DMS153 treated with DMSO at 0.1 percent for 48 hours (cell line): ENCODE measurements around the gene LDLRAP1.
A peak's percentile ranks its signal among the peaks of the same experiment; 100 is the strongest.
"Not testable (repeated sequence)": the region's sequence is repeated elsewhere in the genome, so short reads cannot be mapped to it uniquely, and the experiment has no call there.

ENCODE experiments used
- DNase-seq: peaks from one replicate; lab custom pipeline; 2025; ENCODE audit not compliant: unreplicated experiment; lab: John Stamatoyannopoulos, UW

LDLRAP1 gene, protein sequence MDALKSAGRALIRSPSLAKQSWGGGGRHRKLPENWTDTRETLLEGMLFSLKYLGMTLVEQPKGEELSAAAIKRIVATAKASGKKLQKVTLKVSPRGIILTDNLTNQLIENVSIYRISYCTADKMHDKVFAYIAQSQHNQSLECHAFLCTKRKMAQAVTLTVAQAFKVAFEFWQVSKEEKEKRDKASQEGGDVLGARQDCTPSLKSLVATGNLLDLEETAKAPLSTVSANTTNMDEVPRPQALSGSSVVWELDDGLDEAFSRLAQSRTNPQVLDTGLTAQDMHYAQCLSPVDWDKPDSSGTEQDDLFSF

DNA sequence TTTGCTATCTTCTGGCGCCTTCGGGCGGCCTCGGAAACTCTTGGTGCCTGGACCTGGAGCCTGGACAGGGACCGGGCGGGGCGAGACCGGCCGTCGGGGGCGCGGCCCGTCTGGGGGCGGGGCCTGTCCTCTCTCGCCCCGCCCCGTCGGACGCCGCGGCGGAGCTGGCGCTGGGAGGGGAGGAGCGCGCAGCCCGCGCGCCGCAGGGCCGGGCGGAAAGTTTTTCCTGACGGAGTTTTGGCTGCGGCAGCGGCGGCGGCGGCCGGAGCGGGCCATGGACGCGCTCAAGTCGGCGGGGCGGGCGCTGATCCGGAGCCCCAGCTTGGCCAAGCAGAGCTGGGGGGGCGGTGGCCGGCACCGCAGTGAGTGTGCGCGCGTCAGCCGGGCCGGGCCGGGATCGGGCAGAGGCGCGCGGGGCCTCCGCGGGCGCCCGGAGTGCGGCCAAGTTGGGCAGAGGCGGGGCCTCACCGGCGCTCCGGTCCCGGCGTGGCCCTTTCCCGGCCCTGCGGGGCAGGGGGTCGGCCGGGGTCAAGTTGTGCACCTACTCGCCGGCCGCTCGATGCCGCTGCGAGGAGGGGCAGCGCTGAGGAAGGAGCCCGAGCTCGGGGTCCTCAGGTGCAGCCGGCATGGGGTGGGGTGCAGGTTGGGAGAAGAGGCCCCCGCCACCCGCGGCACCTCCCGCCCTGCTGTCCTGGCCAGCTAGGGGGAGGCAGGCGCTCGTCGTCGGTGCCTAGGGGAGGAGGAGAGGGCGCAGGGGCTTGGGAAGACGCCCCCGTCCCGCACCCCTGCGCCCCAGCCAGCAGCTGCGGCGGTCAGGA lies at the start of gene LDLRAP1:
Gene LDLRAP1 (plus strand): TSS at position 182 of the 818 bp plus-strand sequence. CDS start 93 bp downstream, at position 275.
- peak; percentile 49 for DNase-seq

DNA sequence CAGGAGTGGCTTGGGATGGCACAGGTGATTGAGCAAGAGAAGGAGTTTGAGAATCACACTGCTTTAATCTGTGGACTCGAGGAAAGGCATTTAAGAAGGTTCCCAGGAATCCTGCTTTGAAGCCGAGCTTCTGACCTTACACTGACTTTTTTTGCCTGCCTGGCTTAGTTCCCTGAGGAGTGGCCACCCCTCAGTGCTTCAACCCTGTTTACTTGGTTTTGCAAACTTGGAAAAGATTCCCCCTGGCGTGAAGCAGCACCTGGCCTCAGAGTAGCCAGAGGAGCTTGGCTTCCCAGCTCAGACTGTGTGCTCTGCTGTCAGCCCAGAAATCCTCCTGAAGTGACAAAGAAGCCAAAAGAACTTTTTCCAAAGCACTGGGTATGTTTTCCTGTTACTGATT lies 48.5 kb upstream of the LDLRAP1 start:
- no peak for DNase-seq

DNA sequence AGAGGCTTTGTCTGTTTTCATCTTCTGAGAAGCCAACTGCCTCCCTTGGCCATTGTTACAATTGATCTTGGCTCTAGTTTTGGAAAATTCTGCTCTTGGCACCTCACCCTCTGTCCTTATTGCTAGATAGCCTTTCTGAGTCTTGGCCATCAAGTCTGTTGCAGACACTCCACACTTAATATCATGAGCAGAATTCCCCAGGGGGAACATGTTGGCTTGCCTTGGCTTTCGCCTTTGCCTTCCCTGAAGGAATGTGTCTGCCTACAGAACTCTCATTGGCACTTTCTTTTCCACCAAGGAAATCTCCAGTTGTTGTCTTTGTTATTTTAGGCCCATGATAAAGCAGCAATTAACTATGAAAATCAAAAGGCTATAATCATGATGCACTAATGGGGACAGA lies 42.7 kb upstream of the LDLRAP1 start:
- DNase-seq, result no peak

DNA sequence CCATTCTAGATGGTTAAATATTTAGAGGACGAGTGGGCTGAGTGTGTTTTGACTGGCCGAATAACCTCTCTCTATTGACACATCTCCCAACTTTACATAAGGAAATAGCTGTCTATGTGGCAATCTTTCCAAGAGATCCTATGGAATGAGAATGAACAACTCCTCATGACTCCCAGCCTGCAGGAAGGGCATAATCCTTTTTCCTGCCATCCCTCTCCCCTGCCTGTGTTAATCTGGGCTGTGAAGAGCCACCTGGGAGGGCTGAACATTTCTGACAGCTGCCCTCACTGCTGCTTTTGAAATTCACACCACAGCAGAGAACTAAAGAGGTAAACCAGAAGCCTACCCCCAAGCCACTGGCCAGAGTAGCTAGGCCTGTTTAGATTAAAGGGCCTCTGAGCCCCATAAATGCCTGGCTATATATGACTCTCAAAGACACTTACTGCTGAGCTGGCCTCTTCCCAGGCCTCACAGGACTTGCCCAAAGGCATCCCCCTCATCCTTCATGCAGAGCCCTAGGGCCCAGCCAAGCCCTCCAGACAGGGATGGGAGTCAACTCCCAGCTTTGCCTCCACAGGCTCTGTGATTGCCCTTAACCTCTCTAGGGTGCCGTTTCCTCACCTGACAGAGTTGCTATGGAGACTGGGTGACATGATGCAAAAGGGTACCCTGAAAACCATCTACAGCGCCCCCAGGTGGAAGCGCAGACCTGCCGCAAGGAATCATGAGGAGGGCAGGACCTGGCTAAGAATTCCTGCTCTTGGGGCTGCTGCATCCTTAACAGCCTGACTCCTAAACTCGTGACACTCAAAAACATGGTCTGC lies 42.0 kb upstream of the LDLRAP1 start:
- no peak for DNase-seq

DNA sequence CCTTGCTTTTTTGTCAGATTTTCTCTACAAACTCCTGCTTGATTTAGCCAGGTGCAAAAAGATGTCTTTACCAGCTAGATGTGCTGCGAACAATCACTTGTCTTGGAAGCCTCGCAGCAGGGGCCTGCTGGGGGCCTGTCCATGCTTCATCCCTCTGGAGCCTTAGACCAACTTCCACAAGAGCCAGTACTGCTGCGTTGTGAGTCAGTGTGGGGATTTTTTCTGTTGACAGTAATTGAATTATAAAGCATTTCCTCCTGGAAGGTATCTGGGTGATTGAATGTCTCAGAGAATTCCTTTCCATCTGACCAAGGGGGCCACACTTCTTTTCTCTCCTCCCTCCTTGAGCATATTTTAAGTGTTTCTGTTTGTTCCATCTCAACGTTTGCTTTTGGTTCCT lies 40.4 kb upstream of the LDLRAP1 start:
- no peak for DNase-seq

DNA sequence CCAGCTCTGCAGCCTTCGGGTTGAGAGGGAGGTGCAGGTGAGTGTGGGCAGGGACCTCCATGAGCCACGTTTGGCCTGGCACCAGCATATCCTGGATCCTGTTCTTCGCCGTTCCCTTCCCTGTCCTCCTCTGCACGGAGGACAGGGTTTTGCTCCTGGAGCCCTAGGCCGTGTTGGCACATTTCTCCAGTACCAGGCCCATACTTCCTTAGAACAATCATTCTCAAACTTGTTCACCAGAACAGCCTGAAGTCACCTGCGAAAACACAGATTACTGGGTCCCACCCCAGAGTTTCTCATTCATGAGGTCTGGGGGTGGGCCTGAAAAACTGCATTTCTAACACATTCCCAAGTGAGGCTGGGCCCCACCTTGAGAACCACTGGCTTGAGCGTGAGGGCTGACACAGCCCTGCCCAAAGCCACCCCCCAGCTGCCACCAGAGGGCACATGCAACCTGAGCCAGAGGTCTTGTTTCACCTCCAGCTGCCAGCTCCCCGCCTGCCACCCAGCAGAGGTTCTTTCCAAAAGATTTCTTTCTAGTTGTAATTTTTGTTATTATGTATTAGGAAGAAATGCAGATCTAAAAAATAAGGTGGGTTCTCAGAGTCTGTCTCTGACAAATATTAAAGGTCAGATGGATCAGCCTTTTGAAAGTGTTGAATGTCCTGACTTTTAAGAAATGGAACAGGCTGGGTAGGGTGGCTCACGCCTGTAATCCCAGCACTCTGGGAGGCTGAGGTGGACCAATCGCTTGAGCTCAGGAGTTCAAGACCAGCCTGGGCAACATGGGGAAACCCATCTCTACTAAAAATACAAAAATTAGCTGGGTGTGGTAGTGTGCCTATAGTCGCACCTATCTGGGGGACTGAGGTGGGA lies 39.6 kb upstream of the LDLRAP1 start:
- peak; percentile 28 for DNase-seq

DNA sequence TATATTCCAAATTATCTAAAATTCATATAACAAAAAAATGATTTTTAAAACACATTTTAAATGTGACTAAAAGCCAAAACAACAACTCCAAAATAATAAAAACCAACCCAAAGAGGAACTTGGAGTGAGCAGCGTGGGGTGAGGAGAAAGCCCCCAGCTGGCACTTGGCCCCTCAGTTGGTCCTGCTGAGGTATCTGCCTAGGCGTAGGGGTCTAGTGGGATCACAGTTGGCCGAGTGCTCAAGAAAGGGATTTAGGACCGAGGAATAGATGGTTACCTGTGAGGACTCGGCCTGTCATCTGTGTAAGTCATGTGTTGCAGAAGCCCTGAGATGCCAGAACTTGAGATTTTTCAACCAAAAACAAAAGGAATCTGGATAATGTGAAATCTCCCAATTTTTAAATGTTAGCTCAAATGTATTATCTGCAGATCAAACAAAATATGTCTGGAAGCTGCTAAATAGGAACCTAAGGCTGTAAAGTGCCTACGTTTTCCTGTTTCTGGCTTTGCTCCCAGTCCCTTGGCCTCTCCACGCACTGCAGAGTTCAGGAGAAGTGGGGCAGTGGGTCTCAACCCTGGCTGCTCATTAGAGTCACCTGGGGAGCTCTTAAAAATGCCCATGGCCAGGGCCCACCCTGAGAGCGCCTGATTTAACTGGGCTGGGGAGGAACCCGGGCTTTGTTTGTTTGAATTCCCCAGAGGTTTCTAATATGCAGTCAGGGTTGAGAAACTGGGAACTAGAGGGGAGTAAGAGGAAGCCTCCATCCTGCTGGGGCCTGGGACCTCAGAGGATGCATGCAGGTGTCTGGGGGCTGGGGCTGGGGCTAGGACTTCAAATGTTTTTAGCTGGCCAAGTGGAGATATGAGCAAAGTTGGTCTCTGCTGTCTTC lies 38.5 kb upstream of the LDLRAP1 start:
- no peak for DNase-seq

DNA sequence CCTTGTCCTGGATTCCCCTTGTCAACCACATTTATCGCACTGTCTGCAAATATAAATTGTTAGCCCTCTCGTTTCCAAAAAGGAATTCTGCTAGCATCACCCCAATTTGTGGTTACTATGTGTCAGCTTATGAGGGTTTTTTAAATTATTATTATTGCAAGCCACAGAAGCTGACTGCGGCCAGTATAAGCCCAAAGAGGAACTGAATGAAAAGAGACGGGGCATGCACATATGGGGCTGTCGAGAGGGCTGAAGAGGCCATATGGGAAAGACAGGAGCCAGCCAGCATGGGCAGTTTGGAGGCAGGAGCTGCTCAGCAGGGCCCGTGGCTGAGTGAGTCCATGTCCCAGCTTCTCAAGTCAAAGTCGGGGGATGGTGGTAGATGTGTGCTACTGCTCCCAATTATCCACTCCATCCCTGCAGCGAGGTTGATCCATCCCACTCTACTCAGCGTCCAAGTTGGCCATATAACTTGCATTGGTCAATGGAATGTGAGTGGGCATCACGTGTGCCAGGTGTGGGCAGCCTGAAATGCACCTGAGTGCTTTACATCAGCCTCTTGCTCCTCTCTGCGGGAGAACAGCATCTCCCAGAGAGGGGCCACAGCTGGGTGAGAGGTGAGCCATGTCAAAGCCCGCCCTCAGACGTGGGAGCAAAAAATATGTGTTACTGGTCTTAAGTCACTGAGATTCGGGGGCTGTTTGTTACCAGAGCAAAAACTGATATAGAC lies 37.6 kb upstream of the LDLRAP1 start:
- no peak for DNase-seq

DNA sequence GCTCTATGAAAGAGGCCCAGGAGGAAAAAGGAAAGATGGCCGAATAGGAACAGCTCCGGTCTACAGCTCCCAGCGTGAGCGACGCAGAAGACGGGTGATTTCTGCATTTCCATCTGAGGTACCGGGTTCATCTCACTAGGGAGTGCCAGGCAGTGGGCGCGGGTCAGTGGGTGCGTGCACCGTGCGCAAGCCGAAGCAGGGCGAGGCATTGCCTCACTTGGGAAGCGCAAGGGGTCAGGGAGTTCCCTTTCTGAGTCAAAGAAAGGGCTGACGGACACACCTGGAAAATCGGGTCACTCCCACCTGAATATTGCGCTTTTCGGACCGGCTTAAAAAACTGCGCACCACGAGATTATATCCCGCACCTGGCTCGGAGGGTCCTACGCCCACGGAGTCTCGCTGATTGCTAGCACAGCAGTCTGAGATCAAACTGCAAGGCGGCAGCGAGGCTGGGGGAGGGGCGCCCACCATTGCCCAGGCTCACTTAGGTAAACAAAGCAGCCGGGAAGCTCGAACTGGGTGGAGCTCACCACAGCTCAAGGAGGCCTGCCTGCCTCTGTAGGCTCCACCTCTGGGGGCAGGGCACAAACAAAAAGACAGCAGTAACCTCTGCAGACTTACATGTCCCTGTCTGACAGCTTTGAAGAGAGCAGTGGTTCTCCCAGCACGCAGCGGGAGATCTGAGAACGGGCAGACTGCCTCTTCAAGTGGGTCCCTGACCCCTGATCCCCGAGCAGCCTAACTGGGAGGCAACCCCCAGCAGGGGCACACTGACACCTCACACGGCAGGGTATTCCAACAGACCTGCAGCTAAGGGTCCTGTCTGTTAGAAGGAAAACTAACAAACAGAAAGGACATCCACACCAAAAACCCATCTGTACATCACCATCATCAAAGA lies 36.6 kb upstream of the LDLRAP1 start:
- not testable (repeated sequence) for DNase-seq

DNA sequence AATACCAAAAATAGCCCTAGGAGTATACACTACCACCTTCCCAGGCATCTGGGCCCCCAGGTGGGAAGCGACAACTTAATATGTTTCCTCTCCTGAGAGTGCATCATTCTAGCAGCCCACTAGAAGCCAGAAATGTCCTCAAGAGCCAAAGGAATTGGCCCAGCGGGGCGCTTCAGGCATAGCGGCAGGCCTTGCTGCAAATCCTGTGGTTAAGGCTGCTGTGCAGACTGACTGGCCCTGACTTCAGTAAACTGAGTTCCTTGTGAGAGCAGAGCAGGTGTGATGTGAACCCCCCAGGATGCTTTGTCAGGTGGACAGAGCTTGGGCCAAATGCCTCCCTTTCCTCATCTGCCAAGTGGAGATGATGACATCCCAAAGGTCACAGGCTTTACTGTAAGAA lies 29.7 kb upstream of the LDLRAP1 start:
- no peak for DNase-seq

DNA sequence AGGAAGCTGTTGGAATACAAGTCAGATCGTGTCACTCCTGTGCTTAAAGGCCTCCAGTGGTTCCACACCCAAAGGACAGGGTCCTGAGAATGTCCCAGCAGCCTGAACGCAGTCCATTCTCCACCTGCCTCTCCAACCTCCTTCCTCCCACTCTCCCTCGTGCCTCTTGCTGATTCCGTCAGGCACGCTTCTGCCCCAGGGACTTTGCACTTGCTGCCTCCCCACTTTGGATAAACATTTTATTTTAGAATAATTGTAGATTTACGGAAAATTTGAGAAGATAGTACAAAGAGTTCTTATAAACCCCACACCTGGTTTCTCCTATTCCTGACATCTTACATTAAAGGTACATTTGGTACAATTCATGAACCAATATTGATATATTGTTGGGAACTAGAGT lies 28.4 kb upstream of the LDLRAP1 start:
- no peak for DNase-seq

DNA sequence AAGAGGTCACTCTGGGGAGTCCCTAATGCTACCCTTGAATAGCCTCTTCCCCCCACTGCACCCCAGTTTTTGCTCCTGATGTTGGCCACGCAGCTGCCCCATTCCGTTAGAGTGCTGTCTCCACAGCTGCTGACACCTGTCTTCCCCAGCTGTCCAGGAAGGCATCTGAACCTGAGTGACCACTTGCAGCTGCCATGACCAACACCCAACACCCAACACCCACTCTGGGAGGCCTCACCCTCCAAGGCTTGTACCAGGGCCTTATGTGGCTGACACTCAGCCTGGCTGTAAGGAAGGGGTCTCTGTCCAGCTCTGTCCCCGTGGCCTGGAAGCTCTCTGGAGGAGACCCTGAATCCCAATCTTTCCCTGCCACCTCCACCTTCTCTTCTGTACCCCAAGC lies 26.7 kb upstream of the LDLRAP1 start:
- DNase-seq, result no peak

DNA sequence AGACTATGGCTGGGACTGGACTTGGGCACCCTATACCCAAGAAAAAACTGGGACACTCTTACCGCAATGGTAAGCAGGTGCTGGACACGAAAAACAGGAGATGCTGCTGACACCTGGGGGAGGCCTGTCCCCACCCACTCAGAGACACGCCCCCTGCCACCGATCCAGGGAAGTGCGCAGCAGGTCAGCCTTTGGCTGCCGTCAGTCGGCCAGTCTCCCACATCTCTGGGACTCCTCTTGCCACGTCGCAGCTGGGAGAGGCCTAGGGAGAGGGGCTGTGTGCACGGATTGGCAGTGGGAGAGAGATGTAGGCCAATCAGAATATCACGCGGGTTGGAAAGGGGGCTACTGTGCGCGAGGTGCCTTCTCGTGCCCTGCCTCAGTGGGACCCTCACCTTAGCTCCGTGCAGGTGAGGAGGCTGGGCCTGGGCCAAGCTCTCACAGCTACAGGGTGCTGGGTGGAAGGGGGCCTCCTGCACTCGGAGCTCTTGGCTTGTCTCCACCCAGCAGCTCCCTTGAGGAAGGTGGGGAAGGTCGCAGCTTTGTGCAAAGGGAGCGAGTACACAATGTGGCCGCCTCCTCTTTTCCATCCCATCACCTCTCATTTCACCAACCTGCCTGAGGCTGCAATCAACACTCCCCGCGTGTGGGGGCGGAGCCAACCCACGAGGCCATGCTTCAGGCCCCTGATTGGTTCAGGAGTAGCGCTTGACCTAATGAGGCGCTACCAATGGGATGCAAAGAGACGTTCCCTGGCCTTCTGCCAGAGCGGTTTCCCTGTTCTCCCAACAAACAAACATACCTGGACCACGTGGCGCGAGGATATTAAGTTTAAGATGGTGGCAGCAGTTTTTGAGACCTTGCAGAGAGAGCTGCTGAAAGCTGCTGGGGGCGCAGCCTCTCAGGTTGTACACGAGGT lies 25.7 kb upstream of the LDLRAP1 start:
- DNase-seq, result no peak

DNA sequence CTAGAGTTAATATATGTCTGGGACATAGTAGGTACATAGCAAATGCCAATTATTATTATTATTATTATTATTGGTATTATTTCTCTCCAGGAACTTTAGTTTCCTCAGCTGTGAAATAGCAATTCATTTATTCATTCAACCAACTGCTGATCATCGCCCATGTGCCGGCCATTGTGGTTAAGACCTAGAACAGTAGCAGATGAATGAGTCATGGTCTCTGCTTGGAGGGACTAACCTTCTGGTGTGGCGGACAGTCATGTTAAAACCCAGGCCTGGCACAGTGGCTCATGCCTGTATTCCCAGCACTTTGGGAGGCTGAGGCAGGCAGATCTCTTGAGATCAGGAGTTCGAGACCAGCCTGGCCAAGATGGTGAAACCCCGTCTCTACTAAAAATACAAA lies 23.8 kb upstream of the LDLRAP1 start:
- no peak for DNase-seq

DNA sequence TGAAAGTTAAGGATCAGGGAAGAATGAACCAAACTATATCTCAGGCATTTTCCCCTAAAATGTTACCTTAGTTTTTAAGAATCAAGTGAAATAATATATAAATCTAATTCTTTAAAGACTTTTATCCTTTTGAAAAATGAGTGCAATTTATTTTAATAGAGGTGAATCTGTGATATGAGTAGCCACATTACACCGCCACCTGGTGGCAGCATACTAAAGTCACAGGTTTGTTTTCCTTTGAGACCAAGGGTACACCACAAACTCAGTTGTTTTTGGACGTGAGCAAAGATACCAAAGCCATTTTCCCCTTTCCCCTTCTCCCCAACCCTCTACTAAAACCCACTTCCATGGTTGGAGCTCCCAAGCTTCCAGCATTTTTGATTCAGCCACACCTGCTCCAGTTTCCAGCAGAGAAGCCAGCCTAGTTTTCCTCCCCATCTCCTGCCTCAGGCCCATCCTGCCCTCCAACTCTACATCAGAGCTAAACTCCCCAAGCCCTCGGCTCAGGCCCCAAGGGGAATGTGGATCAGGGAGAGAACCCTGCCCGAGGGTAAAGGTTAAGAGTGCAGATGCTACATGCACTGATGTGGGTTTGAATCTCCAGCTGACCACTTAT lies 22.9 kb upstream of the LDLRAP1 start:
- peak; percentile 80 for DNase-seq

DNA sequence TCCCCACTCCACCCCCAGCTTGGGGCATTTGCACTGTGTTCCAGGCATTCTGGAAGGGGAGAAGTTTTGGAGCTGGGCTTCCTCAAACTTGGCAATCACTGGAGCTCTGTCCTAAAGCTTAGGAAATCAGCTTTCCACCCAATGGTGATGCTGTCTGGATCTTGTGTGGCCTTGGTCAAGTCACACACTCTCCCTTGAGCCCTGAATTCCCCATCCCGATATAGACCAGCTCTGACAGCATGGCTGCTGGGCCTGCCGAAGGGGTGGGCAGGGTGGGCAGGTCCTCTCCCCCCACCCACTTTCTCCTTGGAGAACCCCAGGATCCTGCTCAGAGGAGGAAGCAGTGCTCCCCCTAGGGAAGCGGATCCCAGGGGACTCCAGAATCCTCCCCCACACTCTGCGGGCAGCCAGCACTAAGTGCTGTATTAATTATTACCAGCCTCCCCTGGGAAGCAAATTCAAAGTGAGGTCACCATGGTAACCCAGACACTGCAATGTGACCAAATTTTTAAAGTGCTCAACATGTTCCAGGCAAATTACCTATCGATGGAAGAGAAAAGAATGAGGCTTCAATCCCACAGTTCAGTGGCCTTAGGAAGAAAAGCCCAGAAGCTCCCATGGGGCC lies 21.3 kb upstream of the LDLRAP1 start:
- DNase-seq, result no peak
